Placental pericyte (primary cell): ENCODE measurements around the gene DLST. TPM values are rescaled to one million over a fixed set of nuclear protein-coding genes. Genes with fewer than 3 reads are reported as not detected.

Source experiments
- total RNA-seq: library from RNA; depleted of rRNA; stranded (reverse); fragments of >200 nt; gene quantifications from 2 replicates; pipeline ENCODE4 v1.2.3, GENCODE V29; 2012

DLST gene
- total RNA-seq = 88.0 and 99.2 TPM in 2 replicates

DNA sequence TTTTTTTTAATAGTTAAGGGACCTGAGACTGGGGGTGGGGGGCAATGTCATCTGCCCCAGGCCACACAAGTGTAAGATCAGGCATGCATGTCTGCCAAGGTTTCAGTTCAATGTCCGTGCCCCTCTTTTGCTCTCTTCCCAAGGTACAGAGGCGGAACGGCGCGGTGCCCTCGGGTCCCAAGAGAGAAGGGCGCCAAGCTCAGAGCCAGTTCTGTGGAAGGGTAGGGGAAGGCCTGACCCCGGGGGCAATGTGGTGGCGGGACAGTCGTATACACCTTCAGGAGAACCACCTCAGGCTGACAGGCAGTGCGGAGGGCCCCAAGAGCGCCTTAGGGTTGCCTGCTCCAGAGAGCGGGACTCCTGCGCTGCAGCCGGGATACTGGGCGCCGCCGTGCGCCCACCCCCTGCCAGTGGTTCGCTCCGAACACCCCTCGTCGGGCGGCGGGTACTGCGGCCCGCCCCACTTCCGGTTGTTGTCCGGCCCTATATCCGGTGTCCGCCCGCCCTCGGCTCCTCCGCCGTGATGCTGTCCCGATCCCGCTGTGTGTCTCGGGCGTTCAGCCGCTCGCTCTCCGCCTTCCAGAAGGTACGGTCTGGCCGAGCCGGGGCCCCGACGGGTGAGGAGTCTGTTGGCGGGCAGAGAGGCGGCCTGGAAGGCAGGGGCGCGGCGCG is at the start of gene DLST:
TSS of gene DLST (plus strand) at position 486 of the 672 bp plus-strand sequence. CDS start at position 524, 38 bp downstream.

DNA sequence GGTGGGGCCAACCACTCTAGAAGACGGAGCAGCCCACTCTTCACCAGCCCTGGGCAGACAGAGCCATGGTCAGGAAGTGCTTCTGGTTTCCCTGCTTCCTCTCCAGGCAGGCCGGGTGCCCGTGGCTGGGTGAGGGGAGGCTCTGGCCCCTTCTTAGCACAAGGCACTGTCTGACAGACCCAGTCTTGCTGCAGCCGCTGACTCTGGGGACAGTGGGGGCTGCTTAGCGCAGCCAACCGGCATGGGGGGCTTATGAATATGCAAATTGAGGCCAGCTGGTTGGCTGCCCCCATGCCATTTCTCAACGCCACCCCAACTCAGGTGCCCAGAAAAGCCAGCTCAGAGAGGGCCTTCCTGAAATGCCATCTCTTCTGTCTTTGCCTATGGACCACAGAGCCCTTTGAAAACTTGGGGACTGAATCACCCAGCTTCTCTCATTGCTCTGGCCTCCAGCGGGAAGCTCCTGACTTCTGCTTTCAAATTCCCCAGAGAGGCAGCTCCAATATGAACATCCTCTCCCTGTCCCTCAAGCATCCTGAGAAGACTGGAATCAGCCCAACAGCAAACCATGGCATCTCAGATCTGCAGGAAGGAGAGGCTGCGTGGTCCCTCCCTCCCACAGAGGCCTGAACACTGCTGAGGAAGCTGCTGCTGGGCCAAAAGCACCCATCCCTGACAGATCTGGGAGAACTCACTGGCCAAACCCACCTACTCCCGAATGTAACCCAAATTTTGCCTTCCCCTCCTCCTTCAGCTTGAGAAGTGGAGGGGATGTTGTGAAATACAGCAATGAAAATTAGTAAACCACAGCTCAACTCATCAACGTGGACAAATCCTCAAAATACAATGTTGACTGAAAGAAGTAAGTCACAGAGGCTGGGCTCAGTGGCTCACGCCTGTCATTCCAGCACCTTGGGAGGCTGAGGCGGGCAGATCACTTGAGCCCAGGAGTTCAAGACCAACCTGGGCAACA is 5.5 kb upstream of the DLST start, which contains the start of gene PROX2:
TSS of gene PROX2 (minus strand) at position 205 of the 973 bp plus-strand sequence. CDS start 12,311 bp downstream, outside the sequence.

DNA sequence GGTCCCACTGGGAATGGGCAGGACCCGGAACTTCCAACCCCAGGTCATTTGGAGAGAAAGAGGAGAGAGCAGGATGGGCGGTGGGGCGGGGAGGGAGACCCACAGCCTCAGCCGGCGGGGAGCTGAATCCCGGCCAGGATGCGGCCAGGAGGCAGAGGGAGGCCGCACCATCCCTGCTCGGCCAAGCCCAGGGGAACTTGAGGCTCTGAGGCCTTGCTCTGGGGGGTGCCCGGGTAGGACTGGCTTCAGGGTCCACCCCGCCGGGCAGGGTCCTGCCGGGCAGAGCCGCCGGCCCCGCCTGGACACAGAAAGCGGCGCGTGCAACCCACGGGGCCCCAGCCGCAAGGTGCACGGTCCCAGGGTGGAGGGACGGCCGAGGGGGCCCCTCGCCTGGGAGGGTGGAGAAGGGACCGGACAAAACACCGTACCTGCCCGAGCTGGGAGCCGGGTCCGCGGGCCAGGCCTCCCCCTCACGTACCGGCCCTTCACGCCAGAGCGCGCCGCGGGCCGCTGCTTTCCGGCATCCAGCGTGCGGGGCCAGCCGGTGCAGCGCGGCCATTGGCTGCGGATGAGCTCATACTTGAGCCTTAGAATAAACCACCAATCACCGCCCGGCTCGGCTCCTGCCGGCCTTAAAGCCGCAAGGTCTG is 41.2 kb downstream of the DLST start, which contains the start of gene RPS6KL1:
TSS of gene RPS6KL1 (minus strand) at position 509 of the 650 bp plus-strand sequence. CDS start 1,719 bp downstream, outside the sequence.

Other genes starting within 250 kb of the DLST start
- 41.8 and 57.6 TPM in 2 replicates for gene AREL1, start 168.8 kb upstream of the DLST start, total RNA-seq
- 36.1 and 42.0 TPM in 2 replicates for gene FCF1, start 168.8 kb upstream of the DLST start, total RNA-seq
- gene YLPM1, start 118.6 kb upstream of the DLST start, total RNA-seq = 25.8 and 39.7 TPM in 2 replicates
- gene PROX2, start 5.8 kb upstream of the DLST start, total RNA-seq = not detected in 2 replicates
- 1.4 and 2.2 TPM in 2 replicates for gene RPS6KL1, start 41.3 kb downstream of the DLST start, total RNA-seq
- gene PGF, start 73.7 kb downstream of the DLST start, total RNA-seq = 0.22 and 2.4 TPM in 2 replicates
- 47.5 and 60.7 TPM in 2 replicates for gene EIF2B2, start 121.0 kb downstream of the DLST start, total RNA-seq
- 17.5 and 27.2 TPM in 2 replicates for gene MLH3, start 169.6 kb downstream of the DLST start, total RNA-seq
- 1.3 and 8.9 TPM in 2 replicates for gene ACYP1, start 182.1 kb downstream of the DLST start, total RNA-seq
- 0.22 and 2.3 TPM in 2 replicates for gene ZC2HC1C, start 187.7 kb downstream of the DLST start, total RNA-seq
- gene NEK9, start 245.1 kb downstream of the DLST start, total RNA-seq = 30.6 and 33.8 TPM in 2 replicates